A673 (cell line): ENCODE measurements around the gene CXCL12.

Experiments
- CTCF ChIP-seq: fragments of 300-800, 200-600 bp; sonication (generic); conservative IDR thresholded peaks from 2 replicates; pipeline ENCODE4 v1.5.1; 2017; ENCODE audit warnings: low read depth, mild to moderate bottlenecking, antibody characterized with exemption, low read length, moderate library complexity, mixed read lengths
- EZH2 ChIP-seq: fragments of 200-600 bp; sonication (generic); IDR thresholded peaks from 2 replicates; pipeline ENCODE4 v1.6.1; 2017; ENCODE audit warnings: borderline replicate concordance, low read depth, mild to moderate bottlenecking, mixed read lengths, antibody characterized with exemption, low read length; ENCODE audit not compliant: poor library complexity, severe bottlenecking

- TF ChIP-seq CTCF (no peak), EZH2 (no peak)
These were observed 39.4 kb upstream of the CXCL12 start for GRCh38 chr10:44424298-44424697.
